Hepatocyte (in vitro differentiated cells): ENCODE measurements around the gene SPATS2. TPM values are rescaled to one million over a fixed set of nuclear protein-coding genes. Genes with fewer than 3 reads are reported as not detected.

Source experiments
- DNase-seq: peaks from one replicate; pipeline ENCODE4 v3.0.0-alpha.2; 2016; ENCODE audit warnings: low spot score
- H2AFZ ChIP-seq: fragments of 200-600 bp; sonication (generic); 2 replicates; pipeline ENCODE4 v1.6.0; 2016; ENCODE audit warnings: antibody characterized with exemption, mild to moderate bottlenecking
- H3K27ac ChIP-seq: fragments of 200-600 bp; sonication (generic); 2 replicates; pipeline ENCODE4 v1.5.1; 2016; ENCODE audit warnings: mild to moderate bottlenecking
- H3K27me3 ChIP-seq: fragments of 200-600 bp; sonication (generic); 2 replicates; pipeline ENCODE4 v1.6.1; 2016
- H3K36me3 ChIP-seq: fragments of 200-600 bp; sonication (generic); replicated peaks from 2 replicates; pipeline ENCODE4 v1.5.1; 2016; ENCODE audit warnings: low read depth; ENCODE audit not compliant: insufficient read depth
- H3K4me1 ChIP-seq: fragments of 200-600 bp; sonication (generic); 2 replicates; pipeline ENCODE4 v1.5.1; 2016; ENCODE audit warnings: mild to moderate bottlenecking, moderate library complexity; ENCODE audit not compliant: insufficient read depth
- H3K4me2 ChIP-seq: fragments of 200-600 bp; sonication (generic); 2 replicates; pipeline ENCODE4 v1.6.0; 2016
- H3K4me3 ChIP-seq: fragments of 200-600 bp; sonication (generic); 2 replicates; pipeline ENCODE4 v1.5.1; 2016; ENCODE audit warnings: mild to moderate bottlenecking
- H3K79me2 ChIP-seq: fragments of 200-600 bp; sonication (generic); 2 replicates; pipeline ENCODE4 v1.6.0; 2017; ENCODE audit warnings: mild to moderate bottlenecking
- H3K9me2 ChIP-seq: fragments of 200-600 bp; sonication (generic); replicated peaks from 2 replicates; pipeline ENCODE4 v1.6.0; 2017; ENCODE audit warnings: mild to moderate bottlenecking; ENCODE audit not compliant: insufficient read depth
- H3K9me3 ChIP-seq: fragments of 200-600 bp; sonication (generic); 2 replicates; pipeline ENCODE4 v1.5.1; 2016; ENCODE audit warnings: low read depth, mild to moderate bottlenecking
- H4K20me1 ChIP-seq: fragments of 200-600 bp; sonication (generic); 2 replicates; pipeline ENCODE4 v1.6.0; 2016; ENCODE audit warnings: mild to moderate bottlenecking; ENCODE audit not compliant: insufficient read depth, poor library complexity, severe bottlenecking
- CTCF ChIP-seq: fragments of 200-600 bp; sonication (generic); IDR thresholded peaks from 2 replicates; pipeline ENCODE4 v1.5.1; 2016; ENCODE audit warnings: antibody characterized with exemption, mild to moderate bottlenecking; ENCODE audit not compliant: poor library complexity
- EZH2 ChIP-seq: fragments of 200-600 bp; sonication (generic); IDR thresholded peaks from 2 replicates; pipeline ENCODE4 v1.6.1; 2016; ENCODE audit warnings: antibody characterized with exemption, mild to moderate bottlenecking, borderline replicate concordance
- EZH2phosphoT487 ChIP-seq: fragments of 200-600 bp; sonication (generic); IDR thresholded peaks from one replicate; pipeline ENCODE4 v1.6.1; 2018; ENCODE audit warnings: antibody characterized with exemption, mild to moderate bottlenecking, low read depth, moderate library complexity; ENCODE audit not compliant: unreplicated experiment, severe bottlenecking
- WGBS: methylation state at CpG from one replicate; pipeline ENCODE4 v1.1.6; 2016; ENCODE audit warnings: low lambda C conversion rate; ENCODE audit errors: missing lambda C conversion rate; 5-methylcytosine and 5-hydroxymethylcytosine counted together
- polyA plus RNA-seq: library from polyadenylated mRNA; unstranded; fragments of >200 nt; fragmentation: Nextera tagmentation; extraction: Ambion mirVana; gene quantifications from 2 replicates; pipeline ENCODE4 v1.2.1, GENCODE V29; 2016
- total RNA-seq: library from RNA; depleted of rRNA; stranded (reverse); fragments of >200 nt; gene quantifications from 2 replicates; pipeline ENCODE4 v1.2.3, GENCODE V29; 2014

Gene SPATS2
- total and polyA plus RNA-seq, 2 experiments from 2014 or later, result 24.9 to 39.8 TPM

DNA sequence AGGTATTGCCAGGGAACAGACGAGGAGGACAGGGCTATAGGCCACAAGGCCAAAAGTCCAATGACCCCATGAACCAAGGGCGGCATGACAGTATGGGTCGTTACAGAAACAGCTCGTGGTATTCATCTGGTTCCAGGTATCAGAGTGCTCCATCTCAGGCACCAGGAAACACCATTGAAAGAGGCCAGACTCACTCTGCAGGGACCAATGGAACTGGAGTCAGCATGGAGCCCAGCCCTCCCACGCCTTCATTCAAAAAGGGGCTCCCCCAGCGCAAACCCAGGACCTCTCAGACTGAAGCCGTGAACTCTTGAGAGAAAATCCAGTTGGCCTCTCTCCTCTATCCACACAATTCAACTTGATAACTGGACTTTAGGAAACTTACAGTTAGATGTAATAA, 158.7 kb downstream of the SPATS2 start:
- TF ChIP-seq EZH2phosphoT487 (no peak), EZH2 (no peak), CTCF (no peak)
- H3K4me2 ChIP-seq, result no peak overlapping the region
- H3K4me1 ChIP-seq, result no peaks in the 10 kb centered on the region

DNA sequence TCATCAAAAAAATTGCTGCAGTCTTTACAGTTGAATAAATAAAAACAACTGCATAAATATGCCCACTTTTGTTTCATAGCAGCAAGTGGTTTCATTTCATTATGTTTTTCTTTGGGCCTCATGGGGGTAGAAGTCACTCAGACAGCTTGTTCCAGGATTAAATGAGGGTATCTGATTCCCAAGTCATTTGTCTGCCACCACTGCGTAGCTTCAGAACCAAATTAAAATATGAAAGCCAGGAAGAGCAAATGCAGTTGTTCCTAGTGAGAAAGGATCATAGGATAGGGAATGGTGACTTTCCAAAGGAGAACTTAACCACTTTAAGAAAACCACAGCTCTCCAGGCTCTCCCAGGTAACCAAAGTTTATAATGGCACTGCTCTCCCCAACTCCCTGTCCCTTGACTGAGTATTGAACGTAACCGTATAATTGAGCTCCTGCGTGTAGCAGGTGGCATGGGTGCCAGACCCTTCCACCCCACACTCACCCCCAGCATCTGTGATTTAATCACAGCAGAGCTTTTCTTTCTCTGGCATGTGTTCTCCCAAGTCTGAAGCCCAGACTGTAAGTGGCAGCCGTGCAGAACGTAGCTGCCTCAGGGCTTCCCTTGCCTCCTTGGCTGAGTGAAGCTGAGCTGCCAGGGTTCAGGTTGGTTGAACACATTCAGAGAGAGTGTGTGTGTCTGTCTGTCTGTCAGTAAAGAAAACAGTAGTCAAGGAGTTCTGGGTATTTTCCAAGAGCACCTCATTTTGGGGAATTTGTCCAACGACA, 160.3 kb downstream of the SPATS2 start:
- no peak for DNase-seq

More for the DNA sequence above, 158.7 kb downstream of the SPATS2 start:
- Histone ChIP-seq H3K27me3 (no peaks in the 10 kb centered on the region), H3K27ac (no peak overlapping the region), H3K9me3 (no peaks in the 10 kb centered on the region), H3K9me2 (no peaks in the 10 kb centered on the region), H2AFZ (no peak overlapping the region), H3K79me2 (no peaks in the 10 kb centered on the region), H3K4me3 (no peak overlapping the region), H3K36me3 (no peaks in the 10 kb centered on the region), H4K20me1 (no peaks in the 10 kb centered on the region)
- 96% methylated on average over 7 of the region's 7 CpGs for WGBS
- DNase-seq, result no peak

GRCh38 chr12:49529414-49529813, 162.2 kb downstream of the SPATS2 start:
- Histone ChIP-seq H2AFZ (no peak overlapping the region), H3K4me3 (no peak overlapping the region), H3K4me2 (no peak overlapping the region), H3K36me3 (no peaks in the 10 kb centered on the region), H3K9me2 (no peaks in the 10 kb centered on the region), H3K27ac (no peak overlapping the region), H3K27me3 (no peaks in the 10 kb centered on the region), H3K4me1 (no peaks in the 10 kb centered on the region), H3K9me3 (no peaks in the 10 kb centered on the region), H4K20me1 (no peaks in the 10 kb centered on the region), H3K79me2 (no peaks in the 10 kb centered on the region)
- 90% methylated on average over 1 of the region's 1 CpG for WGBS
- DNase-seq, result no peak
- TF ChIP-seq EZH2 (no peak), EZH2phosphoT487 (no peak), CTCF (no peak)

More for the DNA sequence above, 160.3 kb downstream of the SPATS2 start:
- no peak overlapping the region for H3K27ac ChIP-seq
- no peaks in the 10 kb centered on the region for H3K9me2 ChIP-seq
- H3K27me3 ChIP-seq, result no peaks in the 10 kb centered on the region
- no peak overlapping the region for H3K4me2 ChIP-seq
- no peaks in the 10 kb centered on the region for H3K4me1 ChIP-seq
- no peaks in the 10 kb centered on the region for H3K79me2 ChIP-seq
- no peaks in the 10 kb centered on the region for H3K9me3 ChIP-seq
- H3K4me3 ChIP-seq, result no peak overlapping the region
- no peak for TF ChIP-seq EZH2phosphoT487
- no peak for TF ChIP-seq EZH2
- TF ChIP-seq CTCF, result no peak
- no peaks in the 10 kb centered on the region for H3K36me3 ChIP-seq
- H4K20me1 ChIP-seq, result no peaks in the 10 kb centered on the region
- H2AFZ ChIP-seq, result no peak overlapping the region
- WGBS, result 91% methylated on average over 7 of the region's 7 CpGs
